Measurements from ENCODE around the gene STK32B.
"Not testable (repeated sequence)": the region's sequence is repeated elsewhere in the genome, so short reads cannot be mapped to it uniquely, and the experiment has no call there.

STK32B gene

GRCh38 chr4:5409972-5410618 is 358.8 kb downstream of the STK32B start:
- TF ChIP-seq GATA1 (IDR thresholded peaks at IDR 0.05; ENCODE audit: low read depth, low read length) (no peak), POLR2A (IDR thresholded peaks at IDR 0.05; ENCODE audit: low read length) (no peak)
- no peak for DNase-seq

GRCh38 chr4:5412296-5412695 is 361.0 kb downstream of the STK32B start:
- DNase-seq: no peak
- no peak for TF ChIP-seq GATA1 (IDR thresholded peaks at IDR 0.05; ENCODE audit: low read depth, low read length)
- TF ChIP-seq POLR2A (IDR thresholded peaks at IDR 0.05; ENCODE audit: low read length): no peak

DNA sequence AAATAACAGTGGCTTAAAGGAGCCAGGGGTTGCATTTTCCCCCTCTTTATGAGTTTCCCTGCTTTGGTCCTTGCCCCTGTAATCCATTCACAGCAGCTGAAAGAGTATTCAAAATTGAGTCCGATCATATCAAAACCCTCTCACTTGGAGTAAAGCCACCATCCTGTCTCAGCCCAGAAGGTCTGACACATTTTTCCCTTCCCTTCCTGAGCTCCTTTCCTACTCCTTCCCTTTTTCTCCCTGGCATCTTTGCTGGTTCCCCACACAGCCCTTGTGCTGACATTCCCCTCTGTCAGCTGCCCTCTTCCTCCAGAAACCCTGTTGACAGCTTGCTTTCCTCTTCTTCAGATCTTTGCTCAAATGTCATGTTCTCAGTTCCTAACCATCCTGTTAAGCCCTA is 361.5 kb downstream of the STK32B start:
- TF ChIP-seq GATA1 (IDR thresholded peaks at IDR 0.05; ENCODE audit: low read depth, low read length) (no peak), POLR2A (IDR thresholded peaks at IDR 0.05; ENCODE audit: low read length) (no peak)
- no peak for DNase-seq

DNA sequence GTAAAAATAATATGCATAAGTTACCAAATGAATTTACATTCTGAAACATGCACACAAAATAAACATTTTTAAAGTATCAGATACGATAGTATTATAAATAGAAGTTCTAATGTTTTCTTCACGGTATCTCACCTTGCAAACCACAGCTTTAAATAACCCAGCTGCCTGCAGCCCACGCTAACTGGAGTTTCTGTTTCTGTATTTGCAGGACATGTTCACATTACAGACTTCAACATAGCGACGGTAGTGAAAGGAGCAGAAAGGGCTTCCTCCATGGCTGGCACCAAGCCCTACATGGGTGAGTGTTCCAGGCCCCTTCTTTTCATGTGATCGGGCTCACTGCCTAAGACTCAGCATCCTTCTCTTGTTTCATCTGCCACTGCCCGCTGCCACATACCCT is 365.4 kb downstream of the STK32B start:
- DNase-seq: no peak
- TF ChIP-seq POLR2A (IDR thresholded peaks at IDR 0.05; ENCODE audit: low read length) (no peak), GATA1 (IDR thresholded peaks at IDR 0.05; ENCODE audit: low read depth, low read length) (no peak)

- TF ChIP-seq GATA1 (IDR thresholded peaks at IDR 0.05; ENCODE audit: low read depth, low read length): no peak
- DNase-seq: no peak
These were observed 369.0 kb downstream of the STK32B start for GRCh38 chr4:5420266-5420665.

DNA sequence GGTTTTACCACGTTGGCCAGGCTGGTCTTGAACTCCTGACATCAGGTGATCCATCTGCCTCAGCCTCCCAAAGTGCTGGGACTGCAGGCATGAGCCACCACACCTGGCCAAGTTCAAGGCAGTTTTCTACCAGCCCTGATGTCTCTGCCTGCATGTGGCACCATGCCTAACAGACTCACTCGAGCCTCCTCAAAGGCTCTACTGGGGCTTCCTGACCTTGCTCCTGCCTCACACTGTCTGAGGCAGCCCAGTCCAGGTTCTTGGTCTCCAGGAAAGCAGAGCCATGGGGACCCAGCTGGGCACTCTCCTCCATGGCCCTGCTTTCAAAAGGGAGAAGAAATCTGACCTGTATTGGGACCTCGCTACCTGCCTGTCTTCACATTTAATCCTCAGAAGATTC is 370.1 kb downstream of the STK32B start:
- no peak for DNase-seq
- TF ChIP-seq POLR2A (IDR thresholded peaks at IDR 0.05; ENCODE audit: low read length) (no peak), GATA1 (IDR thresholded peaks at IDR 0.05; ENCODE audit: low read depth, low read length) (no peak)

DNA sequence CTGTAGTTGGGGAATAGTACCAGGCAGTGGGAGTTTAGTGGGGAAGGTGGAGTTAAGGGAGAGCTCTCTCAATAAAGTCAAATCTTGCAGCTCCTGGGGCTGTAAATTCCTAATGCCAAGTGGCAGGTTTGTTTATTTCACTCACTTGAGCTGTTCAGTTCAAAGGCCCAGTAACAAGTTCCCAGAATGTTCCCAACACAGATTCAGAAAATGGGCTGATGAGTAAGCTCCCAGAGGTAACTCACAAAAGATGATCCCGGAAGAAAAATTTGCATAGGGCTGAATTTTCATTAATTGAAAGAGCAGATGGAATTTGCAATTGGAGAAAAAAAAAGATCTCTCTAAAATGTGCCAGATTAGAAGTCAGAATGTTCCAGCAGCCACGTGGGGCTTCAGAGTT is 370.9 kb downstream of the STK32B start:
- DNase-seq: no peak
- TF ChIP-seq POLR2A (IDR thresholded peaks at IDR 0.05; ENCODE audit: low read length): no peak
- TF ChIP-seq GATA1 (IDR thresholded peaks at IDR 0.05; ENCODE audit: low read depth, low read length): no peak

GRCh38 chr4:5423670-5424069 is 372.4 kb downstream of the STK32B start:
- TF ChIP-seq GATA1 (IDR thresholded peaks at IDR 0.05; ENCODE audit: low read depth, low read length) (no peak), POLR2A (IDR thresholded peaks at IDR 0.05; ENCODE audit: low read length) (no peak)
- no peak for DNase-seq

DNA sequence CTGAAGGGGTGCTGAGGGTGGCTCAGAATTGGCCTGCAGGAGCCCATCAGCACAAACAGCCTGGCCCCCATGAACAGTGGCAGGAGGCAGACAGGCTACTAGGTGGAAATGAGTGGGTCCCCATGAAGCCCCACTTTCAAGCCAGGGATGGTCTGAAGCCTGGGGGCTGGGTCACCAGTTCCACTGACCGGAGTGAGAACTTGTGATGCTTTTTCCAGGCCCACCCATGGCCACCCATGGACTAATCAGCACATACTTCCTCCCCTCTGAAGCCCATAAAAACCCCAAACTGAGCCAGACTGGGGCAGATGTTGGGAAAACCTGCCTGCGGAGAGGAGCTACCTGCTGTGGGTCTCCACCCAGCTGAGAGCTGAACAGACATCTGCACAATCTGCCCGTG is 372.9 kb downstream of the STK32B start:
- TF ChIP-seq POLR2A (IDR thresholded peaks at IDR 0.05; ENCODE audit: low read length) (no peak), GATA1 (IDR thresholded peaks at IDR 0.05; ENCODE audit: low read depth, low read length) (no peak)
- no peak for DNase-seq

GRCh38 chr4:5424901-5425300 is 373.6 kb downstream of the STK32B start:
- TF ChIP-seq POLR2A (IDR thresholded peaks at IDR 0.05; ENCODE audit: low read length) (no peak), GATA1 (IDR thresholded peaks at IDR 0.05; ENCODE audit: low read depth, low read length) (no peak)
- no peak for DNase-seq

GRCh38 chr4:5429747-5430146 is 378.5 kb downstream of the STK32B start:
- DNase-seq: no peak
- TF ChIP-seq POLR2A (IDR thresholded peaks at IDR 0.05; ENCODE audit: low read length): no peak
- no peak for TF ChIP-seq GATA1 (IDR thresholded peaks at IDR 0.05; ENCODE audit: low read depth, low read length)

GRCh38 chr4:5433196-5433595 is 381.9 kb downstream of the STK32B start:
- TF ChIP-seq POLR2A (IDR thresholded peaks at IDR 0.05; ENCODE audit: low read length) (no peak), GATA1 (IDR thresholded peaks at IDR 0.05; ENCODE audit: low read depth, low read length) (no peak)
- no peak for DNase-seq

- no peak for DNase-seq
- TF ChIP-seq POLR2A (IDR thresholded peaks at IDR 0.05; ENCODE audit: low read length) (no peak), GATA1 (IDR thresholded peaks at IDR 0.05; ENCODE audit: low read depth, low read length) (no peak)
These were observed 383.9 kb downstream of the STK32B start for GRCh38 chr4:5435201-5435600.

- TF ChIP-seq GATA1 (IDR thresholded peaks at IDR 0.05; ENCODE audit: low read depth, low read length) (no peak), POLR2A (IDR thresholded peaks at IDR 0.05; ENCODE audit: low read length) (no peak)
These were observed 384.5 kb downstream of the STK32B start for GRCh38 chr4:5435823-5436222.

DNA sequence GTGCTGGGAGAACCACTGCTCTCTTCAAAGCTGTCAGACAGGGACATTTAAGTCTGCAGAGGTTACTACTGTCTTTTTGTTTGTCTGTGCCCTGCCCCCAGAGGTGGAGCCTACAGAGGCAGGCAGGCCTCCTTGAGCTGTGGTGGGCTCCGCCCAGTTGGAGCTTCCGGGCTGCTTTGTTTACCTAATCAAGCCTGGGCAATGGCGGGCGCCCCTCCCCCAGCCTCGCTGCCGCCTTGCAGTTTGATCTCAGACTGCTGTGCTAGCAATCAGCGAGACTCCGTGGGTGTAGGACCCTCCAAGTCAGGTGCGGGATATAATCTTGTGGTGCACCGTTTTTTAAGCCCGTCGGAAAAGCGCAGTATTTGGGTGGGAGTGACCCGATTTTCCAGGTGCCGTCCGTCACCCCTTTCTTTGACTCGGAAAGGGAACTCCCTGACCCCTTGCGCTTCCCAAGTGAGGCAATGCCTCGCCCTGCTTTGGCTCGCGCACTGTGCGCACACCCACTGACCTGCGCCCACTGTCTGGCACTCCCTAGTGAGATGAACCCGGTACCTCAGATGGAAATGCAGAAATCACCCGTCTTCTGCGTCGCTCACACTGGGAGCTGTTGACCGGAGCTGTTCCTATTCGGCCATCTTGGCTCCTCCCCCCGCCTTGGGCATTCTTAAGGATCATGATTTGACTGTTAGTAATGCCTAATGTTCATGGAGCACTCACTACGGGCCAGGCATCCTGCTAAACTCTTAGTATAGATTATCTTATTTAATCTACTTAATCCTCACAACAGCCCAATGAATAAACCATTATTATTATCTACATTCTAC is 392.9 kb downstream of the STK32B start:
- not testable (repeated sequence) for DNase-seq

More at GRCh38 chr4:5435823-5436222, 384.5 kb downstream of the STK32B start:
- no peak for DNase-seq
